GM12874 (cell line): Measurements from ENCODE around the gene NSG1.

Experiments used
- TF ChIP-seq, protein P1 (sequence below): IDR thresholded peaks from 2 replicates; pipeline ENCODE4 v1.5.1; 2011; ENCODE audit warnings: low read depth, mild to moderate bottlenecking, control low read depth, low read length, moderate library complexity; ENCODE audit not compliant: insufficient read depth

NSG1 gene

DNA sequence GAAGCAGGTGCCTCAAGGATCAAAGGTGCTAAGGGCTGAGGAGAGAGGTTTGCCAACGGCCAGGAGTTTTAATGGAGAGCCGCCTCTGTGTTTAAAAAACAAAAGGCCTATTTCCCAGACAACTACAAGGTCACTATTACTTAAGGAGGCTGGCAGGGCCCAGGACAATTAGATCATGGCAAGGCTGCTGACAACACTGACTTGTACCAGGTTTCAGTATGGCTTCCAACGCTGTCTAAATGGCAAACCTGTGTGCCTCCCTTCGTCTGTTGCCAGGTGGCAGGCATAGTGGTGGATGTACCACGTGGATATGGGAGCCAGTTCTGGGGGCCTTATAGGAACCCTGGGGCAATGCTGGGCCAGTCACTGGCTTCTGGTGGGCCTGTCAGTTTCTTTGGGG, 41.0 kb downstream of the NSG1 start:
- TF ChIP-seq, protein P1, sequence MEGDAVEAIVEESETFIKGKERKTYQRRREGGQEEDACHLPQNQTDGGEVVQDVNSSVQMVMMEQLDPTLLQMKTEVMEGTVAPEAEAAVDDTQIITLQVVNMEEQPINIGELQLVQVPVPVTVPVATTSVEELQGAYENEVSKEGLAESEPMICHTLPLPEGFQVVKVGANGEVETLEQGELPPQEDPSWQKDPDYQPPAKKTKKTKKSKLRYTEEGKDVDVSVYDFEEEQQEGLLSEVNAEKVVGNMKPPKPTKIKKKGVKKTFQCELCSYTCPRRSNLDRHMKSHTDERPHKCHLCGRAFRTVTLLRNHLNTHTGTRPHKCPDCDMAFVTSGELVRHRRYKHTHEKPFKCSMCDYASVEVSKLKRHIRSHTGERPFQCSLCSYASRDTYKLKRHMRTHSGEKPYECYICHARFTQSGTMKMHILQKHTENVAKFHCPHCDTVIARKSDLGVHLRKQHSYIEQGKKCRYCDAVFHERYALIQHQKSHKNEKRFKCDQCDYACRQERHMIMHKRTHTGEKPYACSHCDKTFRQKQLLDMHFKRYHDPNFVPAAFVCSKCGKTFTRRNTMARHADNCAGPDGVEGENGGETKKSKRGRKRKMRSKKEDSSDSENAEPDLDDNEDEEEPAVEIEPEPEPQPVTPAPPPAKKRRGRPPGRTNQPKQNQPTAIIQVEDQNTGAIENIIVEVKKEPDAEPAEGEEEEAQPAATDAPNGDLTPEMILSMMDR = no peak

DNA sequence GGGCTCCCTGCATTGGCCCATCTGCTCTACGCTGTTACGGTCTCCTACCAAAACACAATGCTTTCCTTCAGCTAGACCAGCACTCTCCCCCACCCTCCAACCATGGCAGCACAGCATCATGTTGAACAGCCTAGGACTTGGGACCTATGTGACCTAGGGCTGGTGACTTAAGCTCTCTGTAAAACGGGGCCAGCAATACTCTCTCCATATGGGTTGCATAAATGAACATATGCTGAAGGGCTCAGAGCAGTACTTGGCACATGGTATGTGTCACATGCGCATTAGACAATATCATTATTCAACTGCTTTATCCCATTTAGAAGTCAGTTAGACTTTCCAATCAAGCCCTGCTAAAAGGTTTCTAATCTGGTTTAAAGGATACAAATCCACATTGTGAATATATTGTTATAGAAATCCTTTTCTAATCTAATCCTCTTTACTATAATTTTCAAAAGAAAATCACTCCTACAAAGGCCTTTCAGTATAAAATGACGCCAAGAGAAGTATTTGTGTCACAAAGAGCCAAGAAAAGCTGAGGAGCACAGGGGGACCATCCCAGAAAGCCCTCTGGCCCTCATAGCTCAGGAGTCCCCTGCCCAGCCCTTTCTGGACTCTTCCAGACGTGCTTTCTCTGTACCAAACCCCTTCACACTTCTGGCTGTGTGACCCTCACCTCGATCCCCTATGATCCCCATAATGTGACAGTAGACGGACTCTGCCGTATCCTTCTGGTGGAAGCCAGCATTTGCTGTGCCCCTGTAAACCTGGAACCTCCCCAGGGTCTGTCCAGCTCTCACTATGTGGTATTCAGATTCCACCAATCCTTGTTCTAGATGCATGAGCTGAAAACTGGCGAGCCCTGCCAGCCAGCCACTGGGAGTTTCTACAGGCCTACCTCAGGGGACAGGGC, 42.3 kb downstream of the NSG1 start:
- TF ChIP-seq, protein P1 = no peak

DNA sequence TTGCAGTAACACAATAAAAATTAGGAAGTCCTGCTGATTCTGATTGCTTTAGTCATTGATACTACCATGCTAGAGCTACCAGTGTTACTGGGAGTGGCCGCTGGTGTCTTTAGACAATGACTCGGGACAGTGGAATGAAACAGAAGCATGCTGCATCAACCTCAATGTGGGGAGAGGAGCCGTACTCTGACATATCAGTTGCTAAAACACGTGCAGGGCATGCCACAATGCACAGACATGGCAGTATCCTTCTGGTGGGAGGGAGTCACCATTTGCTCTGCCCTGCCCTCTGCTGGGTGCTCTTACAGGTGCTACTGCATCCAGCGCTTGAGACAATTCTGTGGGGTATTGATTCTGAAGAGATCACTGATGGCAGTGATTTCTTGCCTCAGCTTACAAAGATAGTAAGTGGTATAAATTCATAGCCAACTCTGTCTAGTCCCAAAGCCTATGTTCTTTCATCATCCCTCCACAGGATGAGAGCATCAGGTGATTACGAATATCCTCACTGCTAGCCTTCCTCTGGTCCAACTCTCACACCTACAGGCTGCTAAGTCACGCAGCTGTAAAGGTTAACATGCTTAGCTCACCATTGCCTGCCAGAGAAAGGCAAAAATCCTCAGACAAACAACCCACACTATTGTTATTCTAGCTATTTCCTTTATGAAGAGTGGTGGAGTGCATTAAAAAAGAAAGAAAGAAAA, 43.7 kb downstream of the NSG1 start:
- TF ChIP-seq, protein P1 = peak; percentile 74

DNA sequence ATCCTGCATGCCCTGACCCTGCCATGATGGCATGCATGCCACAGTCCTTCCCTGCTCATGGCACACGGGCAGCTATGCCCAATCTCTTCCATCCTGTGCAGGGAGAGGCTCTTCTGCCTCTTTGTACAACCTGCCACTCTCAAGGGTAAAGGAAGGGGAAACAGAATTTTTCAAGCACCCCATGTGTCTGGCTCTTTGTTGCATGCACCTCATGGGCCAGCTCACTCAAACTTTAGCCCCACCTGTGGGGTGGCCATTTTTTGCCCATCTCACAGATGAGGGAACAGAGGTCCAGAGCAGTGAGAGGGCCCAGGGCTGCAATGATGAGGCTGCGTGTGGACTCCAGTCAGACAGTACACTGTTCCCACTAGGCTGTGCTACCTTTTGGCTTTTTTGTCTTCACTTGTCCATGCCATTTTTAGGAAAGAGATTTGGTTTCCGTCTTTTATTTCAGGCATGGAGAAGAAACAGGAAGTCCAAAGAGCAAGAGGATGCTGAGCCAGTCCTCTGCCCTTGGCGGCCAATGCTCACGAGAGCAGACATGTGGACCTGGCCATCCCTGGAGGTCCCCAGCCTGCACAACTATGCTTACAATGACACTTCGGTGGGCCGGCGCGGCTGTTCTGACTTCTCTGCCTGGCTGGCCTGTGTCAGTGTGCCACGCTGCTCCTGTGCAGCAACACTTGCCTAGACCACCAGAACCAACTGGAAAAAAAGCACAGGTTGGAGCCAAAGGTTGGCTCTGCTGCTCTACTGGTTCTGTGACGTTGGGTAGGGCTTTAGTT, 45.6 kb downstream of the NSG1 start:
- TF ChIP-seq, protein P1 = no peak

DNA sequence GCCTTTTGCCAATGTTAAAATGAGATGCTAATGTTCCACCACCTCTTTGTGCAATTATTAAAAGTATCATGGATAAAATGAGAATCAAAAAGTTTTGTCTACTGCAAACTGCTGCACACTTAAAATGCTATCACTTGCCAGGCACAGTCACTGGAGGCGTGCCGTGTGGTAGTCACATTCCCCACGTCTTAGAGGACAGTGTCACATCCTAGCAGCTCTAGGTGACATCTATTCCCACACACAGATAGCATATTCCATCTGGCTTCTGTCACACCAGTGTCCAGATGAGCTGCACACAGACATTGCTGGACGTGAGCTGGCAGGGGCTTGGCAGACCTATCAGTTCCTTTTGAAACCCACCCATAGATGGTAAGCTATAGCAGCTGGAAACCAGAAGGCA, 47.0 kb downstream of the NSG1 start:
- TF ChIP-seq, protein P1 = no peak

DNA sequence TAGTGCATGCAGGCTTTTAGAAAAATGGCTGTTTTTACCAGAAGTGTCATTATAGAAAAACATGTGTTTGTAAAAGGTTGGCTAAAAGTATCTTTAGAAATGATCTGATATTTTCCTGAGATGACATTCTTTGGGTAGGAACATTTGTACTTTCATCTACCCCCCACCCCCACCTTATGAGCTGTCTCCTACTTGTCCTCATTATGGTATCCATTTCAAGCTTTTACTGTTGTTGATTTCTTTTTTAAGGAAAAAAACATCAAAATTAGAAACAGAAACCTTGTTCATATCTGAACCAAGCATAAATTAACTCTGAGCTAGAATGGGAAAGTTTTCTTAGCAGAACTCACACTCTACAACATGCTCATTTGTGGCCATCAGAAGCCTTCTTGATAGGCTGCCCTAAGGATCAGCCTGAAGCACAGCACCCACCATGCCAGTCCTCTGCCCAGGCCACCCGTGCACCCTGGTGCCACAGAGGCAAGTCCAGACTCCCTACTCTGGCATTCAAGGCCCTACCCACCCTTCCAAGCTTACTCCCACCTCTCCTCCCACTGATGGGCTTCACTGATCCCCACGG, 49.4 kb downstream of the NSG1 start:
- TF ChIP-seq, protein P1 = no peak
